K562 (cell line): Measurements from ENCODE around the gene MMP19. TPM values are rescaled to one million over a fixed set of nuclear protein-coding genes. Genes with fewer than 3 reads are reported as not detected.
A peak's percentile ranks its signal among the peaks of the same experiment; 100 is the strongest.

Experiments
- ARID2 ChIP-seq: fragments of 450-650 bp; IDR thresholded peaks from 2 replicates; pipeline ENCODE4 v1.6.1; 2017; ENCODE audit warnings: antibody characterized with exemption, mild to moderate bottlenecking
- ASH1L ChIP-seq: fragments of 450-650 bp; IDR thresholded peaks from 2 replicates; pipeline ENCODE4 v1.6.1; 2018; ENCODE audit warnings: borderline replicate concordance, mild to moderate bottlenecking, low read depth; ENCODE audit not compliant: partially characterized antibody
- GATAD2A ChIP-seq: fragments of 450-650 bp; IDR thresholded peaks from 2 replicates; pipeline ENCODE4 v1.6.1; 2017
- HDAC2 ChIP-seq: fragments of 450-650 bp; IDR thresholded peaks from 2 replicates; pipeline ENCODE4 v1.6.1; 2016; ENCODE audit warnings: mild to moderate bottlenecking
- HIVEP1 ChIP-seq: fragments of 250-450 bp; sonication (Bioruptor Pico); IDR thresholded peaks from 2 replicates; pipeline ENCODE4 v1.4.0; 2020; ENCODE audit warnings: mild to moderate bottlenecking
- HLTF ChIP-seq: fragments of 450-650 bp; IDR thresholded peaks from 2 replicates; pipeline ENCODE4 v1.6.1; 2016
- HNRNPK ChIP-seq: fragments of 200-400 bp; formaldehyde crosslinking; IDR thresholded peaks from one replicate; pipeline ENCODE4 v1.6.1; 2018; ENCODE audit warnings: mild to moderate bottlenecking, low read depth, low read length; ENCODE audit not compliant: poor library complexity, severe bottlenecking
- JUND ChIP-seq, 2 experiments: IDR thresholded peaks; 2 replicates in 1 of 2; 3 replicates in 1 of 2; pipeline ENCODE4 v1.6.1; 2011; ENCODE audit warnings: borderline replicate concordance in 2 of 2, low read depth in 2 of 2, low read length in 2 of 2, improper control_type of control experiment in 1 of 2, missing biosample characterization in 1 of 2, missing genetic modification characterization in 1 of 2, missing genetic modification reagents in 1 of 2
- MCM5 ChIP-seq: fragments of 450-650 bp; IDR thresholded peaks from 2 replicates; pipeline ENCODE4 v1.6.1; 2016; ENCODE audit warnings: low read depth
- NCOA1 ChIP-seq: fragments of 450-650 bp; IDR thresholded peaks from 2 replicates; pipeline ENCODE4 v1.6.1; 2016; ENCODE audit warnings: low read depth
- RBM25 ChIP-seq: fragments of 200-400 bp; formaldehyde crosslinking; IDR thresholded peaks from 2 replicates; pipeline ENCODE4 v1.6.1; 2018; ENCODE audit warnings: low read length, low read depth, moderate library complexity; ENCODE audit not compliant: severe bottlenecking
- RFX1 ChIP-seq: fragments of 450-650 bp; IDR thresholded peaks from 2 replicates; pipeline ENCODE4 v1.6.1; 2016; ENCODE audit warnings: mild to moderate bottlenecking, moderate library complexity
- SIN3B ChIP-seq: fragments of 450-650 bp; IDR thresholded peaks from 2 replicates; pipeline ENCODE4 v1.6.1; 2017; ENCODE audit warnings: low read depth, mild to moderate bottlenecking, moderate library complexity
- STAT5A ChIP-seq: IDR thresholded peaks from 2 replicates; pipeline ENCODE4 v1.6.1; 2012; ENCODE audit warnings: low read length, inconsistent platforms, borderline replicate concordance
- WHSC1 ChIP-seq: IDR thresholded peaks from one replicate; pipeline ENCODE4 v1.6.1; 2012; ENCODE audit warnings: low read length, control low read depth, inconsistent platforms
- ZNF57 ChIP-seq: fragments of 450-650 bp; formaldehyde crosslinking; IDR thresholded peaks from 2 replicates; pipeline ENCODE4 v1.4.0; 2020; ENCODE audit warnings: mild to moderate bottlenecking, moderate library complexity
- polyA plus RNA-seq, 8 experiments: library from polyadenylated mRNA; depleted of rRNA in 4 of 8; stranded (reverse) in 5 of 8; unstranded in 3 of 8; fragments of >200 nt; fragmentation: Nextera tagmentation in 2 of 8; fragmentation: Illumina TruSeq in 1 of 8; extraction: Ambion mirVana in 2 of 8; extraction: Trizol in 1 of 8; gene quantifications; 2 replicates each; pipeline versions ENCODE4 v1.2.1 to v1.2.3, GENCODE V29; 2011 to 2014; ENCODE audit warnings: inconsistent platforms in 1 of 8, missing spikeins in 1 of 8
- total RNA-seq, 7 experiments: library from RNA; depleted of rRNA in 6 of 7; stranded (reverse); fragments of >200 nt in 6 of 7; fragmentation: Illumina TruSeq in 2 of 7; extraction: Trizol in 2 of 7; gene quantifications; 2 replicates each; pipeline versions ENCODE4 v1.2.1 to v1.2.3, GENCODE V29; 2011 to 2021; ENCODE audit warnings: low replicate concordance in 1 of 7
- TF ChIP-seq, protein P1 (sequence below): sonication (generic); formaldehyde crosslinking; IDR thresholded peaks from 2 replicates; pipeline ENCODE4 v1.8.0; 2022; ENCODE audit warnings: missing genetic modification reagents, mild to moderate bottlenecking, borderline replicate concordance
- TF ChIP-seq, protein P2 (sequence below): fragments of 150-350 bp; IDR thresholded peaks from 2 replicates; pipeline ENCODE4 v1.6.1; 2014; ENCODE audit warnings: low read depth, mild to moderate bottlenecking, low read length, borderline replicate concordance
- TF ChIP-seq, protein P3 (sequence below): sonication (generic); formaldehyde crosslinking; IDR thresholded peaks from 2 replicates; pipeline ENCODE4 v1.4.0; 2020; ENCODE audit warnings: mild to moderate bottlenecking, missing genetic modification reagents
- TF ChIP-seq, protein P4 (sequence below), 3 experiments: IDR thresholded peaks in 2 of 3; conservative IDR thresholded peaks in 1 of 3; 2 replicates each; pipeline ENCODE4 v1.5.1; 2011 to 2012; ENCODE audit warnings: low read length in 3 of 3, mild to moderate bottlenecking in 3 of 3, control low read depth in 2 of 3, improper control_type of control experiment in 1 of 3, inconsistent platforms in 1 of 3, low read depth in 1 of 3, mixed read lengths in 1 of 3, moderate library complexity in 1 of 3; ENCODE audit not compliant: insufficient read depth in 2 of 3

The MMP19 gene
- total and polyA plus RNA-seq, 9 of the 15 experiments (the other 6 are each of a cell fraction or from before 2014, with no cell fraction given), result 0.14 to 1.6 (median 0.66) TPM

DNA sequence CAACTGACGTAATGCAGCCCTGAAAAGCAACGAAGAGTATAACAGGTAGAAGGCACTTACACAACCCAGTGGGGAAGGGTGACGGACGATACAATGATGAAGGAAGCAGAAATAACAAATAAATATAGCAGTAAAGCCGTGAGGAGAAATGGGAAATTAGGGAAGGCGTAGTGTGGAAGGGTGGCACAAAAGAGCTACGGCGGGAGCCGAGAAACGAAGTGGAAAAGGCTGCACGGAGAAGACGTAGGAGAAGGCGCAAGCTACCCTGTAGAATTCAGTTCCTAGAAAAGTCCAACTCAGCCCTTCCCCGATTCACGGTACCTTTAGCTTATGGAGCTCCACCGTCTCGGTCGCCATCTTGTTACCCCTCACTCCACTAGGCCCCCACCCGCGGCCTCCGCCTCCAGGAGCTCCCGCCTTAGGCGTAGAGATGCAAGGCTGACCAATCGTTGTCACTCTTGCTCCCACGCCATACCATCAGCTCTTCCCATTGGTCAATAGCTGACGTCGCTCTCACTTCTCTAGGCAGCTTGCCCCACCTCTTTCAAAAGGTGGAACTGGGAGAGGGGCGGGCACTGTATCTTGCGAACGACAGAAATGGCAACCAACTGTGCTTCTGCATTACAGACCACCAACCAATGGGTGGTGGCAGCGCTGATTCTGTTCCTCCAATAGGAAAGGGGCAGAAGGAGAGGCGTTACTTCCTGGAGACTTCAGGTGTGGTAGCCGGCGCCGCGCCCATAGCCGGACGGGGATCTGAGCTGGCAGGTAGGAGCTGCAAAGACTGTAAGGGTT lies 25.2 kb downstream of the MMP19 start, which contains the start of the genes ORMDL2 and SARNP (continued):
- TF ChIP-seq, protein P1, sequence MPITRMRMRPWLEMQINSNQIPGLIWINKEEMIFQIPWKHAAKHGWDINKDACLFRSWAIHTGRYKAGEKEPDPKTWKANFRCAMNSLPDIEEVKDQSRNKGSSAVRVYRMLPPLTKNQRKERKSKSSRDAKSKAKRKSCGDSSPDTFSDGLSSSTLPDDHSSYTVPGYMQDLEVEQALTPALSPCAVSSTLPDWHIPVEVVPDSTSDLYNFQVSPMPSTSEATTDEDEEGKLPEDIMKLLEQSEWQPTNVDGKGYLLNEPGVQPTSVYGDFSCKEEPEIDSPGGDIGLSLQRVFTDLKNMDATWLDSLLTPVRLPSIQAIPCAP (CRISPR knock-in tag), result no peak
- TF ChIP-seq HLTF (peak; percentile 87; the same call in 1 of the 2 replicates), RBM25 (peak; percentile 98), RFX1 (peak; percentile 84), HIVEP1 (CRISPR knock-in tag) (0 out of 2 replicates have a peak, but pooled peaks have one; percentile 1), JUND (IDR thresholded peaks at IDR 0.05; ENCODE audit: borderline replicate concordance, low read depth, low read length) (peak; percentile 39; the same call in 1 of the 2 replicates), JUND (tag; IDR thresholded peaks at IDR 0.05; ENCODE audit: borderline replicate concordance, low read depth, low read length) (peak; percentile 41; the same call in 1 of the 3 replicates), HNRNPK (no peak), ZNF57 (CRISPR knock-in tag) (no peak), ASH1L (peak; percentile 99), STAT5A (no peak), HDAC2 (peak; percentile 72), ARID2 (peak; percentile 57; the same call in 1 of the 2 replicates), GATAD2A (no peak), WHSC1 (no peak), MCM5 (no peak), NCOA1 (0 out of 2 replicates have a peak, but pooled peaks have one; percentile 35), SIN3B (peak; percentile 58; the same call in 1 of the 2 replicates)
- TF ChIP-seq, protein P2, sequence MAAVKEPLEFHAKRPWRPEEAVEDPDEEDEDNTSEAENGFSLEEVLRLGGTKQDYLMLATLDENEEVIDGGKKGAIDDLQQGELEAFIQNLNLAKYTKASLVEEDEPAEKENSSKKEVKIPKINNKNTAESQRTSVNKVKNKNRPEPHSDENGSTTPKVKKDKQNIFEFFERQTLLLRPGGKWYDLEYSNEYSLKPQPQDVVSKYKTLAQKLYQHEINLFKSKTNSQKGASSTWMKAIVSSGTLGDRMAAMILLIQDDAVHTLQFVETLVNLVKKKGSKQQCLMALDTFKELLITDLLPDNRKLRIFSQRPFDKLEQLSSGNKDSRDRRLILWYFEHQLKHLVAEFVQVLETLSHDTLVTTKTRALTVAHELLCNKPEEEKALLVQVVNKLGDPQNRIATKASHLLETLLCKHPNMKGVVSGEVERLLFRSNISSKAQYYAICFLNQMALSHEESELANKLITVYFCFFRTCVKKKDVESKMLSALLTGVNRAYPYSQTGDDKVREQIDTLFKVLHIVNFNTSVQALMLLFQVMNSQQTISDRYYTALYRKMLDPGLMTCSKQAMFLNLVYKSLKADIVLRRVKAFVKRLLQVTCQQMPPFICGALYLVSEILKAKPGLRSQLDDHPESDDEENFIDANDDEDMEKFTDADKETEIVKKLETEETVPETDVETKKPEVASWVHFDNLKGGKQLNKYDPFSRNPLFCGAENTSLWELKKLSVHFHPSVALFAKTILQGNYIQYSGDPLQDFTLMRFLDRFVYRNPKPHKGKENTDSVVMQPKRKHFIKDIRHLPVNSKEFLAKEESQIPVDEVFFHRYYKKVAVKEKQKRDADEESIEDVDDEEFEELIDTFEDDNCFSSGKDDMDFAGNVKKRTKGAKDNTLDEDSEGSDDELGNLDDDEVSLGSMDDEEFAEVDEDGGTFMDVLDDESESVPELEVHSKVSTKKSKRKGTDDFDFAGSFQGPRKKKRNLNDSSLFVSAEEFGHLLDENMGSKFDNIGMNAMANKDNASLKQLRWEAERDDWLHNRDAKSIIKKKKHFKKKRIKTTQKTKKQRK, result peak; percentile 90
- TF ChIP-seq, protein P3, sequence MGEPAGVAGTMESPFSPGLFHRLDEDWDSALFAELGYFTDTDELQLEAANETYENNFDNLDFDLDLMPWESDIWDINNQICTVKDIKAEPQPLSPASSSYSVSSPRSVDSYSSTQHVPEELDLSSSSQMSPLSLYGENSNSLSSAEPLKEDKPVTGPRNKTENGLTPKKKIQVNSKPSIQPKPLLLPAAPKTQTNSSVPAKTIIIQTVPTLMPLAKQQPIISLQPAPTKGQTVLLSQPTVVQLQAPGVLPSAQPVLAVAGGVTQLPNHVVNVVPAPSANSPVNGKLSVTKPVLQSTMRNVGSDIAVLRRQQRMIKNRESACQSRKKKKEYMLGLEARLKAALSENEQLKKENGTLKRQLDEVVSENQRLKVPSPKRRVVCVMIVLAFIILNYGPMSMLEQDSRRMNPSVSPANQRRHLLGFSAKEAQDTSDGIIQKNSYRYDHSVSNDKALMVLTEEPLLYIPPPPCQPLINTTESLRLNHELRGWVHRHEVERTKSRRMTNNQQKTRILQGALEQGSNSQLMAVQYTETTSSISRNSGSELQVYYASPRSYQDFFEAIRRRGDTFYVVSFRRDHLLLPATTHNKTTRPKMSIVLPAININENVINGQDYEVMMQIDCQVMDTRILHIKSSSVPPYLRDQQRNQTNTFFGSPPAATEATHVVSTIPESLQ (CRISPR knock-in tag), result peak; percentile 94; the same call in 1 of the 2 replicates
- TF ChIP-seq, protein P4, sequence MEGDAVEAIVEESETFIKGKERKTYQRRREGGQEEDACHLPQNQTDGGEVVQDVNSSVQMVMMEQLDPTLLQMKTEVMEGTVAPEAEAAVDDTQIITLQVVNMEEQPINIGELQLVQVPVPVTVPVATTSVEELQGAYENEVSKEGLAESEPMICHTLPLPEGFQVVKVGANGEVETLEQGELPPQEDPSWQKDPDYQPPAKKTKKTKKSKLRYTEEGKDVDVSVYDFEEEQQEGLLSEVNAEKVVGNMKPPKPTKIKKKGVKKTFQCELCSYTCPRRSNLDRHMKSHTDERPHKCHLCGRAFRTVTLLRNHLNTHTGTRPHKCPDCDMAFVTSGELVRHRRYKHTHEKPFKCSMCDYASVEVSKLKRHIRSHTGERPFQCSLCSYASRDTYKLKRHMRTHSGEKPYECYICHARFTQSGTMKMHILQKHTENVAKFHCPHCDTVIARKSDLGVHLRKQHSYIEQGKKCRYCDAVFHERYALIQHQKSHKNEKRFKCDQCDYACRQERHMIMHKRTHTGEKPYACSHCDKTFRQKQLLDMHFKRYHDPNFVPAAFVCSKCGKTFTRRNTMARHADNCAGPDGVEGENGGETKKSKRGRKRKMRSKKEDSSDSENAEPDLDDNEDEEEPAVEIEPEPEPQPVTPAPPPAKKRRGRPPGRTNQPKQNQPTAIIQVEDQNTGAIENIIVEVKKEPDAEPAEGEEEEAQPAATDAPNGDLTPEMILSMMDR (IDR thresholded peaks at IDR 0.05 in 2 of 3, conservative IDR thresholded peaks at IDR 0.05 in 1 of 3; ENCODE audit: insufficient read depth in 2 of 3, low read depth in 1 of 3, low read length in 3 of 3), result no peak
